CD4-positive, alpha-beta T cell treated with Interleukin-1 beta for 1 hour (primary cell): Measurements from ENCODE around the gene LIMS2.

Experiments used
- DNase-seq, 2 donors: peaks; one replicate each; pipeline ENCODE4 v3.0.0-alpha.2; 2020 to 2022

LIMS2 gene

GRCh38 chr2:127645026-127645394 lies 30.3 kb downstream of the LIMS2 start:
- DNase-seq = no peak

DNA sequence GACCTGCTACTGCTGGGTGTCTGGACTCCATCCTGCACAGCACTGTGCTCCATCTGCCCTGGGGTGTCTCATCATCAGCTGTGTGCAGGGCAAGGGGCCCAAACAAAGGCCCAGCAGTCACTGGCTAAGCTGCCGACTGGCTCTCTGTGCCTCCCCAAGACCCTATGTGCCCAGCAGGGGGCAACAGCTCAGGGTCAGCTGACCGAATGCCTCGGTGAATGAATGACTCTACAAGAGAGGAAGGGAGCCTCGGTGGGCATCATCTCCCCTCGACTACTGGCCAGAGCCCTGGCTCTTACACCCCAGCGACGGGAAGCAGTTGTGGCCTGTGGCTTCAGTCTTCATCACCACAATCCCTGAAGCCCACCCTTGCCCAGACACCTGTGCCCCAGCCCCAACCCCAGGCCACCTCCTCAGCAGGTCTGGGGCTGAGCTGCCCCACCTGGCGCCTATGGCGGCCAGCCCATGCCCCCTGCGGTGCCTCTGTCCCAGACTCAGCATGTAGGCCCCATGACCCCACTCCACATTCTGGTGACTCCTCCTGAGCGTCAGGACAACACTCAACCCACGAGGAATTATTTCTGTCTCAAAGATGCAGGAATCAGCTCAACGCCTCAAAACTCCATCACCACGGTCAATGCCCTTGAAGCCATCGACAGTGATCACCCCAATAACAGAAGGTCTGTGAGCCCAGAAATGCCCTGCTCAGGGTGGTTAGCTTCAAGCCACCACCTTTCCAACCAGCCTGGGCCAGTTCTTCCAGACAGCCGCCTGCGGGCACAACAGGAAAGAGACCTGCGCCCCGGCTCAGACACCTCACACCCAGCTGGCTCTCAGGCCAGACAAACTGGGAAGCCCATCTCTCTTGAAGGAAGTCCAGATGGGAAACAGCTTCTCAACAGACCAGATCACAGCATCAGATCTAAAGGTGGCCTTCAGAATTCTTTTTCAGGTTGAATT lies 31.0 kb downstream of the LIMS2 start:
- DNase-seq = no peak

- DNase-seq = no peak
Measured at GRCh38 chr2:127643439-127644065, 31.8 kb downstream of the LIMS2 start.

GRCh38 chr2:127642706-127643438 lies 32.5 kb downstream of the LIMS2 start:
- no peak for DNase-seq

- DNase-seq = peak; percentile 45 to 50
Measured at GRCh38 chr2:127641846-127642507, 33.4 kb downstream of the LIMS2 start.

DNA sequence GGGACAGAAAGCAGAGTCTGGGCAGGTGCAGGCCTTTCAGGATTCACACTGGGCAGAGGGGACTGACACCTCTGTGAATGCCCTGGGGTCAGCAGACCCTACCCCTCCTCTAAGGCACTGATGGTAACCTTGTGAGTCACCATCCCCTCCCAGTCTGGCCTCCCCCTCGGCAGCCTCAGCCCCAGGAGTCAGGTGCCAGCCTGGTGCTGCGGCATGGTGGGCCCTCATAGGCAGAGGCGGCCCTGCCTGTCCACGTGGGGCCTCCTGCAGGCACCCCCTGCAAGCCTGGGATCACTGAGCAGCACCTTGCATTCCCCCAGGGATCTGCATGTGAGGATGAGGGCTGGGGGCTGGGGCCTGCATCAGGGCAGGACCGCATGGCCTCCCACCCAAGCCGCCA lies 34.2 kb downstream of the LIMS2 start:
- no peak for DNase-seq

- DNase-seq = peak; percentile 24 to 59
Measured at GRCh38 chr2:127640082-127641072, 35.0 kb downstream of the LIMS2 start.

DNA sequence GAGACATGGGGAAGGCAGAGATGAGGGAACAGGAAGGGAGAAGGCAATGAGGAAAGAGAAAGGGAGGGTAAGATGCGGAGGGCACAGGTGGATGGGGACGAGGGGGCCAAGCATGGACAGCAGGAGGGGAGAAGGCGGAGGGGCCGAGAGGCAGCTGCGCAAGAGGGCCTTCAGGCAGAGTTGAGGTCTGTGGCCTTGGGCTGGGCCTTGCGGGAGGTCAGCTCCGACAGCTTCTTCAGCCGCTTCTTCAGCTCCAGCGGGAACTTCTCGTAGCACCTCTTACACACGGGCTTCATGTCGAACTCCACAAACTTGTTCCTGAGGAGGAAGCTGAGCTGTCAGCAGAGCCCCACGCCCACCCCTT lies 36.2 kb downstream of the LIMS2 start:
- DNase-seq = no peak

DNA sequence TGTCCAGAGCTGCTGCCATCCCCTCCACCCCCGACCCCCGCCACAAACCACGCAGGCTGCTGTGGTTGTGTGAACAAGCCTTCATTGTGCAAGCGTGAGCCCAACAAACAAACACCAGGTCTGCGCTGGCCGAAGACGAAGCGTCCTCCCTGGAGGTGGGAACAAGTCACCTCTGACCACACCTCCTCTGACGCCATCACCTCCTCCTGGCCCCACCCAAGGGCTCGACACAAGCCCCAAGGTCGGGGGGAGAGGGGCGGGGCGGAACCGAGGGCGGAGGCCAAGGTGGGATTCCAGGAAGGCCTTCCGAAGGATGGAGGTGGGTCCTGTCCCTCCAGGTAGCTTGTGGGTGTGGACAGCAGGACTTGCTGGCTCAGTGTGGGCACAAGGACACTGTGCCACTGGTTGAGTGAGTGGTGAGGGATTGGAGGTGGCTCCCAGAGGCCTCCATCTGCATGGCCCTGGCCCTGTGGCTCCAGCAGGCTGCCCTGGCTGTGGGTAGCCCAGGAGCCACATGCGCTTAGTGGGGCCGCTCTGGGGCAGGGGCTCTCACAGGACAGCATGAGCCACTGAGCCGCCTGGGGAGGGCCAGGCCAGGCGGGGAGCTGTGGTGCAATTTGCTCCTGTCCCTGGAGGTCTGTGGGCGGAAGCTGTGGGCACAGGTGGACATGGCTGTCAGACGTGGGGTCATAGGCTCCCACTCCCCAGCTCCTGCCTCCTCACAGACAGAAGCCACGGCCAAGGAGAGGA lies 36.8 kb downstream of the LIMS2 start:
- DNase-seq = peak in 1 of 2 donors; percentile 18

DNA sequence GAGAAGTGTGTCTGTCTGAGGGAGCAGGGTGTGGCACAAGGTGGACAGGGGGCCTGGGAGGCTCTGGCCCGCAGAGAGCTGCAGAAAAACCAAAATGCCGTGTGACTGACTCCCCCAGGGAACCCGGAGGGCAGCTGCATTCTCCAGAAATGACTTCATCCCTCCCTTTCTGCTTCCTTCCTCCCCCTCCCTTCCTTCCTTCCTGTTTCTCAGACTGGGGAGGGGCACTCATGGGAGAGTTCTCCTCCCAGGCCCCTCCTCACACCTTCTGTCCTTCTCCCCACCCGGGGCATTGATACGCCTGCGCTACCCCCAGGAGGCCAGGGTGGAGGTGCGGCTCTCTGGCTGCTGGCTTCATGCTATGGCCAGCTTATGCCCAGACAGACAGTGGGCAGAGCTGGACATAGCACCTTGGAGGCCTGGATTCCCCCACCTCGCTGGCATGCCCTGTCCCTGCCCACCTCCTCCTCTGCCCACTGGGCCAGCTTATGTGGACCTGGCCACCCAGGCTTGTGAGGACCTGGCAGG lies 37.5 kb downstream of the LIMS2 start:
- peak in 1 of 2 donors; percentile 13 for DNase-seq

- no peak for DNase-seq
Measured at GRCh38 chr2:127637236-127637630, 38.1 kb downstream of the LIMS2 start.

GRCh38 chr2:127636248-127637235 lies 38.8 kb downstream of the LIMS2 start:
- no peak for DNase-seq

- DNase-seq = no peak
Measured at GRCh38 chr2:127635380-127636237, 39.7 kb downstream of the LIMS2 start.

DNA sequence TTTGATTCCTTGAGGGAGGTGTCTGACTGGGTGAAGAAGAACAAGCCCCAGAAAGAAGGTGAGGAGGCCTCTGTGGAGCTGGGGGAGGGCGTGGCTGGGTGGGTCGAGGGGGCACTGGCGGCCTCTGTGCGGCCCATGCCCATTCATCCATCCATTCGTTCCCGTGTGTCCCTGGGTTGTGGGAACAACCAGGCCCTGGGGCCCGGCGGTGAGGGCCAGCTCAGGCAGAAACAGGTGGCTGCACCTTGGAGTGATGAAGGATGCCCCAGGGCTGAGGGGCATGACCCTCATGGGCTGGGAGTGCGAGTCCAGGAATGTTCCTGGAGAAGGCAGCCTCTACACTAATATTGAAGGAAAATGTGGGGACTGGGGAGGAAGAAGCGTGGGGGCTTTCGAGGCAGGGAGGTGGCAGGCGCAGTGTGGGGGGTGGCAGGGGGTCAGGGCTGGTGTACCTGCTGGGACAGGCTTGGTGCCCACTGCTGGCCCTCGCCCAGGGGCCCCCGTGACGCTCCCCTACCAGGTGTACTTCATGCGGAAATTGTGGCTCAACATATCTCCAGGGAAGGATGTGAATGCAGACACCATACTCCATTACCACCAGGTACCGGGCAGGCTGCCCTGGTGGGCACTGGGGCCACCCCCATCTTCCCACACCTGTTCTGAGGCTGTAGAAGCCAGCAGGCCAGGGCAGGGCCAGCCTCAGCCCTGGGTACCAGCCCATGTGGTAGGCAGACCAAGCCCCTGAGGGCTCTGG lies 40.5 kb downstream of the LIMS2 start:
- DNase-seq = no peak

DNA sequence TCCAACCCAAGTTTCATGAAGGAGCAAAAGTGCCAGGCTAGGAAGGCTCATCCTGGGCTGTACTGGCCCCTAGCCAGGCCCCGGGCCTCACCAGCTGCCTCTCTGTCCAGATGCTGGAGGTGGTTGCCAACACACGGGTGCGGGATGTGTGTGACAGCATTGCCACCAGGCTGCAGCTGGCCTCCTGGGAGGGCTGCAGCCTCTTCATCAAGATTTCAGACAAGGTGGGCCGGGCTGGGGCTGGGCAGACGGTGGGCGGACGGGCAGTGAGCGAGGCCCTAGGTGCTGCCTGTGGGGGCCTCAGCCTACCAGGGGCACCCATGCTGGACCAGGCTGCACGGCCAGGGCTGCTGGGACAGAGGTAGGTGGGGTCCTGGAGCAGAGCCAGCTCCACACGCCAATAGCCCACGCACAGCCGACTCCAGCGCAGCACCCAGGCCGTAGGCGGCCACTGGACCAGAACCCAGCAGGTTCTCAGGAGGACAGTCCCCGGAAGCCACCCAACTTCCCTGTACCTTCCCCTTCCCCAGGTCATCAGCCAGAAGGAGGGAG lies 41.2 kb downstream of the LIMS2 start:
- DNase-seq = no peak

DNA sequence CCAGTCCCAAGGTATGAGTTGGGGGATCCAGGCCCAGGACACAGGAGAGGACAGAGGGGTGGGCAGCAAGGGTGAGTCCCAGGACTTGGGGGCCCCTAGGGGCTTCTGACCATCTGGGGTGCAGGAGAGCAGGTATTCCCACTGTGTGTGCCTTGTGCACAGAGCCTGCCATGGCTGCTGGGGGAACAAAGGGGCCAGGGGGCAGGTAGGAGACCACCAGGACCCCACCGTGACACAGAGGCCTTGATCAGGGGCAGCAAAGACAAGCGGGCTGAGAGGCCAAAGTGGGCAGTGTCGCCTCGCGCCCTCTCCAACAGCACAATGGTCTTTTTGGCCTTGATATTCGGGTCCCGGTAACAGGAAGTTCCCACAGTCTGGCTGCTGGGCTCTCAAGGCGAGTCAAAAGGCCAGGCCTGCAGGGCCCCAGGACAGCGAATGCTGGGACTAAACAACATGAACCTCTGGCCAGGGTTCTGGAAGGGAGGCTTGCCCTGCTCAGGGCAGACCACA lies 41.7 kb downstream of the LIMS2 start:
- no peak for DNase-seq
